ENCODE results near the gene NFKBIE. TPM values are rescaled to one million over a fixed set of nuclear protein-coding genes. Genes with fewer than 3 reads are reported as not detected.

The NFKBIE gene
- total RNA-seq, 1 donor from 2014 or later: 10.4 TPM

DNA sequence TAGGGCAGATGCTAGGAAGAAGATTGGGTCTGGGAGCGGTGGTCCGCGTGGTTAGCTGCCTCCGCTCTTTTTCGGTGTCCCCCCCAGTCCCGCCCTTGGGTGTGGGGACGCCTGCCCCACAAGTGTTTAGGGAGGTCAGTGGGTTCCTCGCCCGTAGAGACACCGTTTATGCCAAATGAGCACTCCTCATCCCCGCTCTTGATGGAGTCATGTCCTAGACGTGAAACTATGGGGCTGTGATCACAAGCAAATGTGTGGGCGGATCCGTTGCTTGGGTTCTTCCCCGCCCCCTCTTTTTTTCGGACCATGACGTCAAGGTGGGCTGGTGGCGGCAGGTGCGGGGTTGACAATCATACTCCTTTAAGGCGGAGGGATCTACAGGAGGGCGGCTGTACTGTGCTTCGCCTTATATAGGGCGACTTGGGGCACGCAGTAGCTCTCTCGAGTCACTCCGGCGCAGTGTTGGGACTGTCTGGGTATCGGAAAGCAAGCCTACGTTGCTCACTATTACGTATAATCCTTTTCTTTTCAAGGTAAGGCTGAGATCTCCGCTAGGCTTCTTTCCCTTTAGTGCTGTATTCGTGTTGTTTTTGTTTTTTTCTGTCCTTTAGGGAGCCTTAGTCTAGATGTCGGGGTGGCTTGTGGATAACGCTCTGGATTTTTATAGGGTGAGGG is 18.6 kb downstream of the NFKBIE start, which contains the start of gene HSP90AB1:
Gene HSP90AB1, plus strand, starts transcription at position 439 of the 675 bp plus-strand sequence. CDS start 1,529 bp downstream, outside the sequence.
- H3K27me3 ChIP-seq (ENCODE audit: low read depth): no peaks in the 10 kb centered on the region
- peak within 1 kb of the TSS; percentile 95 for H3K27ac ChIP-seq
- H3K4me1 ChIP-seq: peaks cover 33% of the 10 kb centered on the region
- peak; percentile 92 to 95 for ATAC-seq
- intact Hi-C loops (cut with DNase I): no loop called here
- TF ChIP-seq, protein P1, sequence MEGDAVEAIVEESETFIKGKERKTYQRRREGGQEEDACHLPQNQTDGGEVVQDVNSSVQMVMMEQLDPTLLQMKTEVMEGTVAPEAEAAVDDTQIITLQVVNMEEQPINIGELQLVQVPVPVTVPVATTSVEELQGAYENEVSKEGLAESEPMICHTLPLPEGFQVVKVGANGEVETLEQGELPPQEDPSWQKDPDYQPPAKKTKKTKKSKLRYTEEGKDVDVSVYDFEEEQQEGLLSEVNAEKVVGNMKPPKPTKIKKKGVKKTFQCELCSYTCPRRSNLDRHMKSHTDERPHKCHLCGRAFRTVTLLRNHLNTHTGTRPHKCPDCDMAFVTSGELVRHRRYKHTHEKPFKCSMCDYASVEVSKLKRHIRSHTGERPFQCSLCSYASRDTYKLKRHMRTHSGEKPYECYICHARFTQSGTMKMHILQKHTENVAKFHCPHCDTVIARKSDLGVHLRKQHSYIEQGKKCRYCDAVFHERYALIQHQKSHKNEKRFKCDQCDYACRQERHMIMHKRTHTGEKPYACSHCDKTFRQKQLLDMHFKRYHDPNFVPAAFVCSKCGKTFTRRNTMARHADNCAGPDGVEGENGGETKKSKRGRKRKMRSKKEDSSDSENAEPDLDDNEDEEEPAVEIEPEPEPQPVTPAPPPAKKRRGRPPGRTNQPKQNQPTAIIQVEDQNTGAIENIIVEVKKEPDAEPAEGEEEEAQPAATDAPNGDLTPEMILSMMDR (IDR thresholded peaks at IDR 0.05): no peak
- peak within 1 kb of the TSS; percentile 98 for H3K4me3 ChIP-seq
- DNase-seq: peak; percentile 96
- no peaks in the 10 kb centered on the region for H3K9me3 ChIP-seq
- H3K36me3 ChIP-seq: peaks cover 35% of the 10 kb centered on the region

DNA sequence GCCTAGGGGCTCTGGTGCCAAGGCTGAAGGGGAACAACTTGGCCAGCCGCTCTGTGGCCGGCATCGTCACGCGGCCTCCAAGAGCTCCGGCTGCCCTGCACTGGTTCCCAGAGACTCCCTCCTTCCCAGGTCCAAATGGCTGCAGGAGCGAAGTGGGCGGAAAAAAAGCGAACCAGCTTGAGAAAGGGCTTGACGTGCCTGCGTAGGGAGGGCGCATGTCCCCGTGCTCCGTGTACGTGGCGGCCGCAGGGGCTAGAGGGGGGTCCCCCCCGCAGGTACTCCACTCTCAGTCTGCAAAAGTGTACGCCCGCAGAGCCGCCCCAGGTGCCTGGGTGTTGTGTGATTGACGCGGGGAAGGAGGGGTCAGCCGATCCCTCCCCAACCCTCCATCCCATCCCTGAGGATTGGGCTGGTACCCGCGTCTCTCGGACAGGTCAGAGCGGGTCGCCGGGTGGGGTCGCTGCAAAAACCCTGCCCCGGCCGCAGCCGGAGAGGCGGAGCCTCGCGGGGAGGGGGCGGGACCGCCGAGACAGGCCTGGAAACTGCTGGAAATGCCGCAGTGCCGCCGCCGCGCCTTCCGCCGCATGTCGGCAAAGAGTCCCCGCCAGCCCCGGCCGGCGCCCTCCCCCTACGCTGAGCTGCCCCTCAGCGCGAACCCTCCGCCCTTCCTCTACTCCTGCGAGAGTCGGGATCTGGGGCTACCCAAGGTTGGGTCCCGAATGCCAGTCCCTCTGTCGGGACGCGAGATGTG is 19.3 kb downstream of the NFKBIE start:
- Histone ChIP-seq H3K4me3 (peak overlapping the region; percentile 98), H3K4me1 (peaks cover 33% of the 10 kb centered on the region), H3K27ac (peak overlapping the region; percentile 95), H3K9me3 (no peaks in the 10 kb centered on the region), H3K27me3 (ENCODE audit: low read depth) (no peaks in the 10 kb centered on the region), H3K36me3 (peaks cover 28% of the 10 kb centered on the region)
- TF ChIP-seq, protein P1 (IDR thresholded peaks at IDR 0.05): peak; percentile 24
- intact Hi-C loops (cut with DNase I): no loop called here
- ATAC-seq (peak; percentile 88 to 89), DNase-seq (peak; percentile 93)

DNA sequence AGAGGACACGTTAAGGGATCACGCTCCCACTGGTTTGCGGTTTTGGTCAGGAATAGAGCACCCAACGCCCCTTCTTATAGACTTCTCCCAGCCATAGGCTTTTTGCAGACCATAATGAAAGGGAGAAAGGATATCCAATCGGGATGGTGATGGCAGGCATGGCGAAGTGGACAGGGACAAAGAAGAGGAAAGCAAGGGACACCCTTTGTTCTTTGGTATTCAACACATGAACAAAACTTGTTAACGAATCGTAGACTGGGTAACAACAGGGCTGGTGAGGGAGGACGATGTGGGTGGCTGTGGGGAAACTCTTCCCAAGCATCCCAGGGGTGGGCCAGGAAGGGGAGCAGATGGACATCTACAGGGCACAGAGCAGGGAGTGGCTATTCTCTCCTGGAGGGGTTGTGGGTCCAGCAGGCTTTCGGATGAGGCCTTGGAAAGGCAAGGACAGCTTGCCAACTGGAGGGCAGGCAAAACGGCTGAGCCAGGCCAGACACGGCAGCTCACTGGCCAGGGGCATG is 19.9 kb downstream of the NFKBIE start:
- TF ChIP-seq, protein P1 (IDR thresholded peaks at IDR 0.05): no peak
- Histone ChIP-seq H3K36me3 (peaks cover 21% of the 10 kb centered on the region), H3K27ac (peak overlapping the region; percentile 95), H3K4me3 (peak overlapping the region; percentile 98), H3K27me3 (ENCODE audit: low read depth) (no peaks in the 10 kb centered on the region), H3K9me3 (no peaks in the 10 kb centered on the region), H3K4me1 (peaks cover 29% of the 10 kb centered on the region)
- no peak for ATAC-seq
- DNase-seq: no peak
- intact Hi-C loops (cut with DNase I): no loop called here

DNA sequence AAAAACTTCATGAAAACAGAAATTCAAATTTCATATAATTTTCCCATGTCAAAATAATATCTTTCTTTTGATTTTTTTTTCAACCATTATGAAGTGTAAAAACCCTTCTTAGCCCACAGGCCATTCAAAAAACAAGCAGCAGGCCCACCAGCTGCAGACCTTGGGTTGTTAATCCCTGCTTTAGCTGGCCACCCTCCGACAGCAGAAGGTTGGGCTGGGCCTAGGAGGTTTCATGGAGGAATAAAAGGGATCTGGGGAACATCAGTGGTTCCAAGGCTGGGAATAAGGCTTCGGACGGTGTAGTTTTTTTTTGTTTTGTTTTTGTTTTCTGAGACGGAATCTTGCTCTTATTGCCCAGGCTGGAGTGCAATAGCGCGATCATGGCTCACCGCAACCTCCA is 22.0 kb downstream of the NFKBIE start:
- Histone ChIP-seq H3K9me3 (no peaks in the 10 kb centered on the region), H3K4me3 (no peak overlapping the region), H3K27me3 (ENCODE audit: low read depth) (no peaks in the 10 kb centered on the region), H3K4me1 (peaks cover 9% of the 10 kb centered on the region), H3K27ac (no peak overlapping the region), H3K36me3 (peaks cover under 1% of the 10 kb centered on the region)
- TF ChIP-seq, protein P1 (IDR thresholded peaks at IDR 0.05): no peak
- no peak for ATAC-seq
- intact Hi-C loops (cut with DNase I): no loop called here
- DNase-seq: no peak

DNA sequence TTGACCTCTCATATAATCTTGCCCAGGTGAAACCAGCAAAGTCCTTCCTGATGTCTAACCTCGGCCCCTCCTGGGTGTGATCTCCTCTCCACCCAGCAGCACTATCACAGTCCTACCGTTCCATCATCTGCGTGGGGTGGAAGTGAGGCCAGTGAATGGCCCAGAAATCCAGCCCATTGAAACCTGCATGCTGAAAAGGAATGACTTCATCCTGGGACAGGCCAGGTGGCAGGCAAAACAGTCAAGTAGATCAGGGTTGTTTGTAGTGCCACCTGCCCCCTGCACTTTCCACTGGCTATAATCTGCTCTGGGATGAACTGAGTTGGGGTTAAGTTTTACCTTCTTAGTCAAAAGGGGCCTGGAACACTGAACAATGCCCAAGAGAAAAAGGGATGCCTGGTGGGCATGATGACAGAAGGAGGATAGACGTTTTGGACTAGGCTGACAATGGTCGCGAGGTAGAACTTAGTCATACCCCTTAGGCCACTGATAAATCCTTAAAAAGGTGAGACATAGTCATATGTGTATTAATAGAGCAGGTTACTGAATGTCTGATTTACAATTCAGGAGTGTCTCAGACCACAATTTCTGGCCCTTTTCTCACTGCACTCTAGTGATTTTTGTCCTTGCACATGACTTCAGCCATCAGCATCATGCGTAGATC is 26.5 kb downstream of the NFKBIE start:
- TF ChIP-seq, protein P1 (IDR thresholded peaks at IDR 0.05): no peak
- H3K27me3 ChIP-seq (ENCODE audit: low read depth): no peaks in the 10 kb centered on the region
- peak overlapping the region; percentile 93 for H3K27ac ChIP-seq
- ATAC-seq (no peak), DNase-seq (no peak)
- no peaks in the 10 kb centered on the region for H3K36me3 ChIP-seq
- no peaks in the 10 kb centered on the region for H3K9me3 ChIP-seq
- peaks cover 35% of the 10 kb centered on the region for H3K4me1 ChIP-seq
- no peak overlapping the region for H3K4me3 ChIP-seq
- intact Hi-C loops (cut with DNase I): loop anchor here (10.0 kb wide), 1 partner anchor 64 kb away; no protein-coding TSS in a partner anchor

All from lower lobe of right lung (tissue), 2 donors.